Stomach (tissue), 4 donors: ENCODE measurements around the gene ACADSB.

Source experiments
- EP300 ChIP-seq: sonication (generic); formaldehyde crosslinking; IDR thresholded peaks from one replicate; pipeline ENCODE4 v1.6.1; 2017; ENCODE audit warnings: antibody characterized with exemption
- POLR2A ChIP-seq, 4 donors: fragments of 450-650 bp; IDR thresholded peaks; one replicate each; pipeline ENCODE4 v1.6.1; 2016; ENCODE audit warnings: antibody characterized with exemption in 4 of 4, control low read depth in 2 of 4, mild to moderate bottlenecking in 1 of 4, moderate library complexity in 1 of 4
- POLR2AphosphoS5 ChIP-seq, 3 donors: sonication (generic); formaldehyde crosslinking; IDR thresholded peaks; one replicate each; pipeline ENCODE4 v1.6.1; 2016; ENCODE audit warnings: antibody characterized with exemption in 3 of 3
- TF ChIP-seq, protein P1 (sequence below), 7 experiments: fragments of 450-650 bp in 4 of 7; fragments of 200-600 bp in 3 of 7; sonication (generic) in 3 of 7; IDR thresholded peaks; one replicate each; pipeline ENCODE4 v1.5.1; 2016 to 2019; ENCODE audit warnings: antibody characterized with exemption in 7 of 7, control low read depth in 2 of 7, mild to moderate bottlenecking in 1 of 7

DNA sequence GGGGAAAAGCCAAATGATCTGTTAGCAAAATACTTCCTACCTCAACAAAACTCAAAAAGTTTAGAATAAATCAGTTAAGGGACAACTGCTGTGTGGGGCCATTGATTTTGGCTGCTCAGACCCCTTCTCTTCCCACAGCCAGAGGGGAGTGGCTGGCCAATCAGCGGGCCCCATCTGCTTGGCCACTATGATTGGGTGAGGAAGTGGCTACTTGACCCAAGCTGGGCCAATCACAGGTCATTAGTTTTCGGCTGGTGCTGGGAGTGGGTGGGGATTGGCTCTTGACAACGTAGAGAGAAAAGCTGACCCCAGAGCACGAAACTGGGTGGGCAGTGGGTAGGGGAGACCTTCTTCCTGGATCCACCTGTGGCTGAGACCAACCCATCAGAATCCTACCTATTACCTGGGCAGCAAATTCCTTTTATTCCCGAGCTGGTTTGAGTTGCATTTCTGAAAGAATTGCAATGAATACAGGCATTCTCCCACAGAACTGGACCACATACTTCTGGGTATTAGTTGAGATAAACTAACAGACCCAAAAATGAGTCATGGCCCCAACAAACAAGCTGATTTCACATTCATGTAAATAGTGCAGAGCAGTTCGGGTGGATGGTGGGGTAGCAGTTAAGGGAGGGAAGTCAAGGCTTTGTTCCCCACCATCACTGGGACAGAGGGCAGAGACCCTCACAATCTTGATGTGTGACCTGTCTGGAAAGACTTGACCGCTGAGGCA lies 91.4 kb downstream of the ACADSB start:
- TF ChIP-seq POLR2A (IDR thresholded peaks at IDR 0.05) (no peak), EP300 (no peak), POLR2AphosphoS5 (IDR thresholded peaks at IDR 0.05) (no peak)
- TF ChIP-seq, protein P1, sequence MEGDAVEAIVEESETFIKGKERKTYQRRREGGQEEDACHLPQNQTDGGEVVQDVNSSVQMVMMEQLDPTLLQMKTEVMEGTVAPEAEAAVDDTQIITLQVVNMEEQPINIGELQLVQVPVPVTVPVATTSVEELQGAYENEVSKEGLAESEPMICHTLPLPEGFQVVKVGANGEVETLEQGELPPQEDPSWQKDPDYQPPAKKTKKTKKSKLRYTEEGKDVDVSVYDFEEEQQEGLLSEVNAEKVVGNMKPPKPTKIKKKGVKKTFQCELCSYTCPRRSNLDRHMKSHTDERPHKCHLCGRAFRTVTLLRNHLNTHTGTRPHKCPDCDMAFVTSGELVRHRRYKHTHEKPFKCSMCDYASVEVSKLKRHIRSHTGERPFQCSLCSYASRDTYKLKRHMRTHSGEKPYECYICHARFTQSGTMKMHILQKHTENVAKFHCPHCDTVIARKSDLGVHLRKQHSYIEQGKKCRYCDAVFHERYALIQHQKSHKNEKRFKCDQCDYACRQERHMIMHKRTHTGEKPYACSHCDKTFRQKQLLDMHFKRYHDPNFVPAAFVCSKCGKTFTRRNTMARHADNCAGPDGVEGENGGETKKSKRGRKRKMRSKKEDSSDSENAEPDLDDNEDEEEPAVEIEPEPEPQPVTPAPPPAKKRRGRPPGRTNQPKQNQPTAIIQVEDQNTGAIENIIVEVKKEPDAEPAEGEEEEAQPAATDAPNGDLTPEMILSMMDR (IDR thresholded peaks at IDR 0.05), result no peak
